ENCODE measurements around the gene FKBP9. TPM values are rescaled to one million over a fixed set of nuclear protein-coding genes. Genes with fewer than 3 reads are reported as not detected.

Gene FKBP9
- total RNA-seq, 1 experiment from 2014 or later, result 11.0 TPM

DNA sequence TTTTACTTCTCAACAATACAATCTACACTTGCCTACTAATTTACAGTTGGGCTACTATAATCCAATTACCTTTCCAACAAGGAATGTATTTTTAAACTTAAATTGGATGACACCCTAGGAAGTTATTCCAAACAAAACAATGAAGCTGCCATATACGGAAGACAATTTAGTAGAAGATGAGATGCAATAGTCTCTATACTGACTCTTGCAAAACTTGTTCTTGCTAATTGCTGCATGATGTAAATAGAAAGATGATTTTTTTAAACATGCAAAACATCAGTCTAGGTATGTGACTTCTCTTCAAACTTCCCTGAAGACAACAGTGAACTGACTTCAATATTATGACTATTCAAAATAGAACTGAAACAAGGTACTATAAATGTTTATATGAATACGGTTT is 87.7 kb downstream of the FKBP9 start:
- ChIA-PET POLR2A (no interaction called here), CTCF (no interaction called here)
- no peak for TF ChIP-seq SMAD3 (CRISPR knock-in tag; IDR thresholded peaks at IDR 0.05; ENCODE audit: borderline replicate concordance)
- no peak for TF ChIP-seq ZNF263 (CRISPR knock-in tag; IDR thresholded peaks at IDR 0.05; ENCODE audit: low read depth)
- TF ChIP-seq, protein P1, sequence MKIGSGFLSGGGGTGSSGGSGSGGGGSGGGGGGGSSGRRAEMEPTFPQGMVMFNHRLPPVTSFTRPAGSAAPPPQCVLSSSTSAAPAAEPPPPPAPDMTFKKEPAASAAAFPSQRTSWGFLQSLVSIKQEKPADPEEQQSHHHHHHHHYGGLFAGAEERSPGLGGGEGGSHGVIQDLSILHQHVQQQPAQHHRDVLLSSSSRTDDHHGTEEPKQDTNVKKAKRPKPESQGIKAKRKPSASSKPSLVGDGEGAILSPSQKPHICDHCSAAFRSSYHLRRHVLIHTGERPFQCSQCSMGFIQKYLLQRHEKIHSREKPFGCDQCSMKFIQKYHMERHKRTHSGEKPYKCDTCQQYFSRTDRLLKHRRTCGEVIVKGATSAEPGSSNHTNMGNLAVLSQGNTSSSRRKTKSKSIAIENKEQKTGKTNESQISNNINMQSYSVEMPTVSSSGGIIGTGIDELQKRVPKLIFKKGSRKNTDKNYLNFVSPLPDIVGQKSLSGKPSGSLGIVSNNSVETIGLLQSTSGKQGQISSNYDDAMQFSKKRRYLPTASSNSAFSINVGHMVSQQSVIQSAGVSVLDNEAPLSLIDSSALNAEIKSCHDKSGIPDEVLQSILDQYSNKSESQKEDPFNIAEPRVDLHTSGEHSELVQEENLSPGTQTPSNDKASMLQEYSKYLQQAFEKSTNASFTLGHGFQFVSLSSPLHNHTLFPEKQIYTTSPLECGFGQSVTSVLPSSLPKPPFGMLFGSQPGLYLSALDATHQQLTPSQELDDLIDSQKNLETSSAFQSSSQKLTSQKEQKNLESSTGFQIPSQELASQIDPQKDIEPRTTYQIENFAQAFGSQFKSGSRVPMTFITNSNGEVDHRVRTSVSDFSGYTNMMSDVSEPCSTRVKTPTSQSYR (CRISPR knock-in tag; IDR thresholded peaks at IDR 0.05), result no peak
- TF ChIP-seq, protein P2, sequence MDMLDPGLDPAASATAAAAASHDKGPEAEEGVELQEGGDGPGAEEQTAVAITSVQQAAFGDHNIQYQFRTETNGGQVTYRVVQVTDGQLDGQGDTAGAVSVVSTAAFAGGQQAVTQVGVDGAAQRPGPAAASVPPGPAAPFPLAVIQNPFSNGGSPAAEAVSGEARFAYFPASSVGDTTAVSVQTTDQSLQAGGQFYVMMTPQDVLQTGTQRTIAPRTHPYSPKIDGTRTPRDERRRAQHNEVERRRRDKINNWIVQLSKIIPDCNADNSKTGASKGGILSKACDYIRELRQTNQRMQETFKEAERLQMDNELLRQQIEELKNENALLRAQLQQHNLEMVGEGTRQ (CRISPR knock-in tag; IDR thresholded peaks at IDR 0.05), result no peak
- no peak for TF ChIP-seq ZNF416 (CRISPR knock-in tag; IDR thresholded peaks at IDR 0.05)
- TF ChIP-seq, protein P3, sequence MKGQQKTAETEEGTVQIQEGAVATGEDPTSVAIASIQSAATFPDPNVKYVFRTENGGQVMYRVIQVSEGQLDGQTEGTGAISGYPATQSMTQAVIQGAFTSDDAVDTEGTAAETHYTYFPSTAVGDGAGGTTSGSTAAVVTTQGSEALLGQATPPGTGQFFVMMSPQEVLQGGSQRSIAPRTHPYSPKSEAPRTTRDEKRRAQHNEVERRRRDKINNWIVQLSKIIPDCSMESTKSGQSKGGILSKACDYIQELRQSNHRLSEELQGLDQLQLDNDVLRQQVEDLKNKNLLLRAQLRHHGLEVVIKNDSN (CRISPR knock-in tag; IDR thresholded peaks at IDR 0.05), result no peak
- no peak for TF ChIP-seq FOXP4 (CRISPR knock-in tag; IDR thresholded peaks at IDR 0.05)
- TF ChIP-seq ZNF671 (CRISPR knock-in tag; IDR thresholded peaks at IDR 0.05), result no peak
- TF ChIP-seq MYBL2 (CRISPR knock-in tag; IDR thresholded peaks at IDR 0.05), result no peak
- TF ChIP-seq NFATC4 (CRISPR knock-in tag; IDR thresholded peaks at IDR 0.05), result no peak
- TF ChIP-seq ZNF396 (CRISPR knock-in tag; IDR thresholded peaks at IDR 0.05; ENCODE audit: borderline replicate concordance), result no peak
- no peak for TF ChIP-seq TEAD4 (CRISPR knock-in tag; IDR thresholded peaks at IDR 0.05)
- no peak for TF ChIP-seq E2F4 (CRISPR knock-in tag; IDR thresholded peaks at IDR 0.05; ENCODE audit: borderline replicate concordance, low read depth)
- TF ChIP-seq, protein P4, sequence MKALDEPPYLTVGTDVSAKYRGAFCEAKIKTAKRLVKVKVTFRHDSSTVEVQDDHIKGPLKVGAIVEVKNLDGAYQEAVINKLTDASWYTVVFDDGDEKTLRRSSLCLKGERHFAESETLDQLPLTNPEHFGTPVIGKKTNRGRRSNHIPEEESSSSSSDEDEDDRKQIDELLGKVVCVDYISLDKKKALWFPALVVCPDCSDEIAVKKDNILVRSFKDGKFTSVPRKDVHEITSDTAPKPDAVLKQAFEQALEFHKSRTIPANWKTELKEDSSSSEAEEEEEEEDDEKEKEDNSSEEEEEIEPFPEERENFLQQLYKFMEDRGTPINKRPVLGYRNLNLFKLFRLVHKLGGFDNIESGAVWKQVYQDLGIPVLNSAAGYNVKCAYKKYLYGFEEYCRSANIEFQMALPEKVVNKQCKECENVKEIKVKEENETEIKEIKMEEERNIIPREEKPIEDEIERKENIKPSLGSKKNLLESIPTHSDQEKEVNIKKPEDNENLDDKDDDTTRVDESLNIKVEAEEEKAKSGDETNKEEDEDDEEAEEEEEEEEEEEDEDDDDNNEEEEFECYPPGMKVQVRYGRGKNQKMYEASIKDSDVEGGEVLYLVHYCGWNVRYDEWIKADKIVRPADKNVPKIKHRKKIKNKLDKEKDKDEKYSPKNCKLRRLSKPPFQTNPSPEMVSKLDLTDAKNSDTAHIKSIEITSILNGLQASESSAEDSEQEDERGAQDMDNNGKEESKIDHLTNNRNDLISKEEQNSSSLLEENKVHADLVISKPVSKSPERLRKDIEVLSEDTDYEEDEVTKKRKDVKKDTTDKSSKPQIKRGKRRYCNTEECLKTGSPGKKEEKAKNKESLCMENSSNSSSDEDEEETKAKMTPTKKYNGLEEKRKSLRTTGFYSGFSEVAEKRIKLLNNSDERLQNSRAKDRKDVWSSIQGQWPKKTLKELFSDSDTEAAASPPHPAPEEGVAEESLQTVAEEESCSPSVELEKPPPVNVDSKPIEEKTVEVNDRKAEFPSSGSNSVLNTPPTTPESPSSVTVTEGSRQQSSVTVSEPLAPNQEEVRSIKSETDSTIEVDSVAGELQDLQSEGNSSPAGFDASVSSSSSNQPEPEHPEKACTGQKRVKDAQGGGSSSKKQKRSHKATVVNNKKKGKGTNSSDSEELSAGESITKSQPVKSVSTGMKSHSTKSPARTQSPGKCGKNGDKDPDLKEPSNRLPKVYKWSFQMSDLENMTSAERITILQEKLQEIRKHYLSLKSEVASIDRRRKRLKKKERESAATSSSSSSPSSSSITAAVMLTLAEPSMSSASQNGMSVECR (CRISPR knock-in tag; IDR thresholded peaks at IDR 0.05; ENCODE audit: borderline replicate concordance), result no peak
- TF ChIP-seq, protein P5, sequence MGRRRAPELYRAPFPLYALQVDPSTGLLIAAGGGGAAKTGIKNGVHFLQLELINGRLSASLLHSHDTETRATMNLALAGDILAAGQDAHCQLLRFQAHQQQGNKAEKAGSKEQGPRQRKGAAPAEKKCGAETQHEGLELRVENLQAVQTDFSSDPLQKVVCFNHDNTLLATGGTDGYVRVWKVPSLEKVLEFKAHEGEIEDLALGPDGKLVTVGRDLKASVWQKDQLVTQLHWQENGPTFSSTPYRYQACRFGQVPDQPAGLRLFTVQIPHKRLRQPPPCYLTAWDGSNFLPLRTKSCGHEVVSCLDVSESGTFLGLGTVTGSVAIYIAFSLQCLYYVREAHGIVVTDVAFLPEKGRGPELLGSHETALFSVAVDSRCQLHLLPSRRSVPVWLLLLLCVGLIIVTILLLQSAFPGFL (CRISPR knock-in tag; IDR thresholded peaks at IDR 0.05; ENCODE audit: borderline replicate concordance), result no peak
- no peak for TF ChIP-seq STAT6 (CRISPR knock-in tag; conservative IDR thresholded peaks at IDR 0.05; ENCODE audit: low read depth)
- no peak for TF ChIP-seq CTCF (IDR thresholded peaks at IDR 0.05)
- no peak for TF ChIP-seq ZNF138 (CRISPR knock-in tag; conservative IDR thresholded peaks at IDR 0.05)
- Mint-ChIP-seq H3K4me1 (0 out of 2 replicates have a peak, but pooled peaks cover 3% of the 10 kb centered on the region), H3K9me3 (no peaks in the 10 kb centered on the region; the same call in 1 of the 2 replicates), H3K27ac (no peak overlapping the region), H3K27me3 (ENCODE audit: low read depth) (no peaks in the 10 kb centered on the region), H3K36me3 (no peaks in the 10 kb centered on the region; the same call in 1 of the 2 replicates), H3K4me3 (no peak overlapping the region)
- ATAC-seq (no peak), DNase-seq (ENCODE audit: low spot score) (no peak)

Measured in WTC11 (cell line).